NCI-H1417 (cell line): Measurements from ENCODE around the gene LYST.
"Not testable (repeated sequence)": the region's sequence is repeated elsewhere in the genome, so short reads cannot be mapped to it uniquely, and the experiment has no call there.

Experiments used
- DNase-seq, 3 experiments: peaks; one replicate each; lab custom pipeline; 2025; lab: John Stamatoyannopoulos, UW

LYST gene

GRCh38 chr1:235866205-235866912 lies at the start of gene LYST:
TSS of gene LYST (minus strand) at chr1:235866906. CDS start at chr1:235830417, 36,489 bp downstream.
- DNase-seq = peak; percentile 5 to 92 (median 83)

GRCh38 chr1:235915489-235915888 lies 48.8 kb upstream of the LYST start:
- DNase-seq = not testable (repeated sequence)

GRCh38 chr1:235913311-235913710 lies 46.6 kb upstream of the LYST start:
- DNase-seq = no peak

- DNase-seq = no peak
Measured at GRCh38 chr1:235911876-235912275, 45.2 kb upstream of the LYST start.

- DNase-seq = no peak
Measured at GRCh38 chr1:235911300-235911662, 44.6 kb upstream of the LYST start.

GRCh38 chr1:235910357-235911299 lies 43.9 kb upstream of the LYST start:
- peak in 2 of 3 experiments; percentile 45 to 54 for DNase-seq

GRCh38 chr1:235908742-235909520 lies 42.2 kb upstream of the LYST start:
- no peak for DNase-seq

- DNase-seq = no peak
Measured at GRCh38 chr1:235907897-235908240, 41.2 kb upstream of the LYST start.

- no peak for DNase-seq
Measured at GRCh38 chr1:235907187-235907896, 40.6 kb upstream of the LYST start.

GRCh38 chr1:235906436-235906835 lies 39.7 kb upstream of the LYST start:
- DNase-seq = no peak

GRCh38 chr1:235903809-235904208 lies 37.1 kb upstream of the LYST start:
- not testable (repeated sequence) for DNase-seq

- no peak for DNase-seq
Measured at GRCh38 chr1:235902677-235903542, 36.2 kb upstream of the LYST start.

- no peak for DNase-seq
Measured at GRCh38 chr1:235901461-235901860, 34.8 kb upstream of the LYST start.

GRCh38 chr1:235898126-235898525 lies 31.4 kb upstream of the LYST start:
- DNase-seq = no peak

GRCh38 chr1:235893840-235894239 lies 27.1 kb upstream of the LYST start:
- no peak for DNase-seq

- DNase-seq = no peak
Measured at GRCh38 chr1:235892734-235893413, 26.2 kb upstream of the LYST start.

- DNase-seq = no peak
Measured at GRCh38 chr1:235892202-235892601, 25.5 kb upstream of the LYST start.

- DNase-seq = no peak
Measured at GRCh38 chr1:235888119-235888643, 21.5 kb upstream of the LYST start.

GRCh38 chr1:235887676-235888075 lies 21.0 kb upstream of the LYST start:
- no peak for DNase-seq
